ENCODE results near the gene ZNF367.
"Not testable (repeated sequence)": the region's sequence is repeated elsewhere in the genome, so short reads cannot be mapped to it uniquely, and the experiment has no call there.

ZNF367 gene

GRCh38 chr9:96399325-96399633 is 18.9 kb downstream of the ZNF367 start:
- no peak for DNase-seq (ENCODE audit: low spot score)

GRCh38 chr9:96398582-96399324 is 19.4 kb downstream of the ZNF367 start:
- no peak for DNase-seq (ENCODE audit: low spot score)

- no peak for DNase-seq (ENCODE audit: low spot score)
These were observed 22.2 kb downstream of the ZNF367 start for GRCh38 chr9:96395964-96396363.

- DNase-seq (ENCODE audit: low spot score): no peak
These were observed 23.2 kb downstream of the ZNF367 start for GRCh38 chr9:96394832-96395496.

- no peak for DNase-seq (ENCODE audit: low spot score)
These were observed 25.9 kb downstream of the ZNF367 start for GRCh38 chr9:96392263-96392662.

GRCh38 chr9:96391021-96391765 is 27.0 kb downstream of the ZNF367 start:
- DNase-seq (ENCODE audit: low spot score): peak; percentile 19

GRCh38 chr9:96388144-96388543 is 30.0 kb downstream of the ZNF367 start:
- DNase-seq (ENCODE audit: low spot score): no peak

- no peak for DNase-seq (ENCODE audit: low spot score)
These were observed 32.0 kb downstream of the ZNF367 start for GRCh38 chr9:96386157-96386556.

- DNase-seq (ENCODE audit: low spot score): peak; percentile 82
These were observed 34.8 kb downstream of the ZNF367 start, which contains the start of gene SLC35D2 for GRCh38 chr9:96383165-96383942. Gene SLC35D2 (minus strand): TSS chr9:96383711. CDS start chr9:96383634, 77 bp downstream.

- DNase-seq (ENCODE audit: low spot score): no peak
These were observed 35.4 kb downstream of the ZNF367 start for GRCh38 chr9:96382839-96383164.

GRCh38 chr9:96382175-96382574 is 36.0 kb downstream of the ZNF367 start:
- DNase-seq (ENCODE audit: low spot score): peak; percentile 56

- no peak for DNase-seq (ENCODE audit: low spot score)
These were observed 36.5 kb downstream of the ZNF367 start for GRCh38 chr9:96381696-96382095.

- DNase-seq (ENCODE audit: low spot score): no peak
These were observed 37.0 kb downstream of the ZNF367 start for GRCh38 chr9:96381125-96381524.

- DNase-seq (ENCODE audit: low spot score): no peak
These were observed 38.7 kb downstream of the ZNF367 start for GRCh38 chr9:96379461-96379860.

GRCh38 chr9:96378187-96378586 is 40.0 kb downstream of the ZNF367 start:
- DNase-seq (ENCODE audit: low spot score): no peak

GRCh38 chr9:96376891-96377874 is 41.0 kb downstream of the ZNF367 start:
- peak; percentile 63 for DNase-seq (ENCODE audit: low spot score)

- not testable (repeated sequence) for DNase-seq (ENCODE audit: low spot score)
These were observed 42.7 kb downstream of the ZNF367 start for GRCh38 chr9:96375507-96375906.

- DNase-seq (ENCODE audit: low spot score): no peak
These were observed 50.2 kb downstream of the ZNF367 start for GRCh38 chr9:96367943-96368342.

- no peak for DNase-seq (ENCODE audit: low spot score)
These were observed 54.8 kb downstream of the ZNF367 start for GRCh38 chr9:96363175-96363967.

- DNase-seq (ENCODE audit: low spot score): not testable (repeated sequence)
These were observed 56.1 kb downstream of the ZNF367 start for GRCh38 chr9:96362119-96362518.

All from kidney tubule cell (primary cell).